ENCODE measurements around the gene EXOC7.

DNA sequence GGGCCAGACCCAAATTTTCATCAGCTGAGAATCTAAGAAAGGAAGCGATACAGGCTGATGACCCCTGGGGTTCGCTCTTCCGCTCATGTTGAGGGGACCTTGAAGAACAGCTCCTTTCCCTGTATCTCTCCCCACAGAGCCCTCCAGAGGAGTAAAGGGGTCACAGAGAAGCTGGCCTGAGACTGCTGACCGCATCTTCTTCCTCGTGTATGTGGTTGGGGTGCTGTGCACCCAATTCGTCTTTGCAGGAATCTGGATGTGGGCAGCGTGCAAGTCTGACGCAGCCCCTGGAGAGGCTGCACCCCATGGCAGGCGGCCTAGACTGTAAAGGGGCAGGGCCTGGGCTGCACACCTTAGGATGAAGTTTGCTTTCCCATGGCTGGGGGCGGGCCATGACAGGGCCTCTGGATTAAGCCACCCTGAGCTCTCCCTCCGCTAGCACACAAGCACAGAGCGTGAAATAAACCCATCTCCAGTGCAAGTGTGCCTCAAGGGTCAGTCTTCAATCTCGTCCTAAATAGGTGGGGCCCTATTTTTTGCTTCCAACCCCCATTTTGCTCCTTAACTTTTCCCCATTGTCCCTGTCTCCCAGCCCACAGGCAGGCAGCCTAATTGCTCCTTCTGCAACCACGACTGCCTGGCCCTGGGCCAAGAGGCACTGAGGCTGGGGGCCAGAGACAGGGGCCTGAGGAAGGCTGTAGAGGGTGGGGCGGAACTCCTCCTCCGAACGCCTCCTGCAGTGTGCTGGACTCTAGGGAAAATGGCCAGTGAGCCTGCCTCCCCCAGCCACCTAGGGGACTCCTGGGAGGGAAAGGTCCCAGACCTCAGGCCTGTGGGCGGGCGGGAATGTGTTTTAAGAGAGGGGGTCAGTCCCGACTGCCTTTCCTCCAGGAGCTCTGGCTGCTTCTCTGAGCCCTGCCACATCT, 21.0 kb downstream of the EXOC7 start:
- TF ChIP-seq CTCF (IDR thresholded peaks at IDR 0.05) (no peak), POLR2AphosphoS5 (IDR thresholded peaks at IDR 0.05; ENCODE audit: insufficient read depth in 1 of 2, low read depth in 1 of 2) (no peak)

Data from vagina (tissue), 2 donors.